ENCODE measurements around the gene ITGB3BP. TPM values are rescaled to one million over a fixed set of nuclear protein-coding genes. Genes with fewer than 3 reads are reported as not detected.
A peak's percentile ranks its signal among the peaks of the same experiment; 100 is the strongest.

The ITGB3BP gene
- total and polyA plus RNA-seq, 2 of the 8 experiments (the other 6 are each of a cell fraction or from before 2014, with no cell fraction given), result 17.6 to 49.1 TPM

- TF ChIP-seq TAF7 (optimal IDR thresholded peaks at IDR 0.05; ENCODE audit: borderline replicate concordance, low read depth, low read length), result peak; percentile 15
- no peak for TF ChIP-seq NRF1 (IDR thresholded peaks at IDR 0.05; ENCODE audit: low read depth, low read length)
- TF ChIP-seq MAFK (IDR thresholded peaks at IDR 0.05; ENCODE audit: low read depth, low read length), result no peak
- peak; percentile 66; the same call in 1 of the 2 replicates for TF ChIP-seq KDM1A (IDR thresholded peaks at IDR 0.05; ENCODE audit: borderline replicate concordance, low read length)
- no peak for TF ChIP-seq POU5F1 (IDR thresholded peaks at IDR 0.05; ENCODE audit: low read depth, low read length)
- TF ChIP-seq FOSL1 (IDR thresholded peaks at IDR 0.05; ENCODE audit: insufficient read depth, low read depth, low read length), result no peak; the same call in 1 of the 2 replicates
- TF ChIP-seq SIX5 (IDR thresholded peaks at IDR 0.05; ENCODE audit: low read depth, low read length), result 0 out of 2 replicates have a peak, but pooled peaks have one; percentile 15
- TF ChIP-seq POLR2A (IDR thresholded peaks at IDR 0.05; ENCODE audit: control extremely low read depth in 1 of 2, low read depth in 2 of 2, low read length in 2 of 2), result peak; percentile 60 to 69
- TF ChIP-seq EP300 (IDR thresholded peaks at IDR 0.05; ENCODE audit: borderline replicate concordance in 1 of 2, low read depth in 2 of 2, low read length in 2 of 2), result peak in 1 of 2 experiments; percentile 69; a peak in 1 of 3 replicates
- TF ChIP-seq CHD2 (IDR thresholded peaks at IDR 0.05; ENCODE audit: low read length), result no peak; the same call in 1 of the 2 replicates
- peak; percentile 92; the same call in 1 of the 2 replicates for TF ChIP-seq RBBP5 (IDR thresholded peaks at IDR 0.05; ENCODE audit: borderline replicate concordance, low read depth, low read length)
- TF ChIP-seq PHF8 (conservative IDR thresholded peaks at IDR 0.05; ENCODE audit: low read depth, low read length), result peak; percentile 66; the same call in 1 of the 2 replicates
- no peak for TF ChIP-seq BACH1 (IDR thresholded peaks at IDR 0.05; ENCODE audit: low read length)
- no peak for TF ChIP-seq RAD21 (IDR thresholded peaks at IDR 0.05 in 1 of 2, conservative IDR thresholded peaks at IDR 0.05 in 1 of 2; ENCODE audit: low read depth in 2 of 2, low read length in 2 of 2)
- no peak for TF ChIP-seq JUN (IDR thresholded peaks at IDR 0.05; ENCODE audit: low read depth, low read length)
- no peak for TF ChIP-seq RNF2 (IDR thresholded peaks at IDR 0.05; ENCODE audit: borderline replicate concordance, low read depth, low read length, missing control alignments, poor library complexity, severe bottlenecking)
- TF ChIP-seq KDM4A (IDR thresholded peaks at IDR 0.05; ENCODE audit: low read depth, low read length, severe bottlenecking), result peak; percentile 91
- peak; percentile 79 for TF ChIP-seq CREB1 (IDR thresholded peaks at IDR 0.05)
- no peak for TF ChIP-seq HDAC6 (IDR thresholded peaks at IDR 0.05; ENCODE audit: low read depth, low read length)
- no peak for TF ChIP-seq NANOG (IDR thresholded peaks at IDR 0.05; ENCODE audit: insufficient read depth, low read depth, low read length, poor library complexity, severe bottlenecking)
- TF ChIP-seq CBX8 (IDR thresholded peaks at IDR 0.05; ENCODE audit: borderline replicate concordance, low read depth, low read length), result no peak
- peak; percentile 89 for TF ChIP-seq TAF1 (IDR thresholded peaks at IDR 0.05; ENCODE audit: low read depth, low read length)
- TF ChIP-seq CEBPB (IDR thresholded peaks at IDR 0.05; ENCODE audit: low read depth, low read length), result 0 out of 2 replicates have a peak, but pooled peaks have one; percentile 8
Observed at GRCh38 chr1:63522891-63523728, at the start of gene ITGB3BP, which contains the start of gene EFCAB7 (continued).

All from H1 (cell line).